AG09319 (cell line): ENCODE measurements around the gene MSI2.

ENCODE experiments used
- DNase-seq: peaks from one replicate; pipeline ENCODE4 v3.0.0-alpha.2; 2010; ENCODE audit warnings: low read depth; ENCODE audit errors: extremely low read depth
- CTCF ChIP-seq: IDR thresholded peaks from 2 replicates; pipeline ENCODE4 v1.5.1; 2011; ENCODE audit warnings: low read depth, mild to moderate bottlenecking, inconsistent platforms, low read length, moderate library complexity

The MSI2 gene

GRCh38 chr17:57448759-57449283, 192.5 kb downstream of the MSI2 start:
- no peak for TF ChIP-seq CTCF

GRCh38 chr17:57451191-57451590, 194.9 kb downstream of the MSI2 start:
- TF ChIP-seq CTCF = no peak
- DNase-seq = no peak

More at GRCh38 chr17:57448759-57449283, 192.5 kb downstream of the MSI2 start:
- DNase-seq = no peak

GRCh38 chr17:57451643-57452042, 195.3 kb downstream of the MSI2 start:
- DNase-seq = no peak
- no peak for TF ChIP-seq CTCF

- no peak for TF ChIP-seq CTCF
- no peak for DNase-seq
Observed at GRCh38 chr17:57453841-57454425, 197.6 kb downstream of the MSI2 start.

- DNase-seq = no peak
- TF ChIP-seq CTCF = no peak
Observed at GRCh38 chr17:57454729-57455062, 198.4 kb downstream of the MSI2 start.

- no peak for DNase-seq
- no peak for TF ChIP-seq CTCF
Observed at GRCh38 chr17:57455063-57455914, 199.0 kb downstream of the MSI2 start.

- TF ChIP-seq CTCF = no peak
- no peak for DNase-seq
Observed at GRCh38 chr17:57456622-57457021, 200.3 kb downstream of the MSI2 start.
